Ectodermal cell (in vitro differentiated cells): ENCODE results near the gene POC1A.
"Not testable (repeated sequence)": the region's sequence is repeated elsewhere in the genome, so short reads cannot be mapped to it uniquely, and the experiment has no call there.

Experiments used
- H3K27ac ChIP-seq: 2 replicates; pipeline ENCODE4 v1.7.0; 2013; ENCODE audit warnings: mild to moderate bottlenecking, low read depth, low read length; ENCODE audit not compliant: insufficient read depth, poor library complexity, severe bottlenecking
- H3K27me3 ChIP-seq: 2 replicates; pipeline ENCODE4 v1.7.0; 2013; ENCODE audit warnings: mild to moderate bottlenecking, low read length; ENCODE audit not compliant: insufficient read depth, control insufficient read depth, poor library complexity, severe bottlenecking
- H3K36me3 ChIP-seq: one replicate; pipeline ENCODE4 v1.7.0; 2013; ENCODE audit warnings: low read length; ENCODE audit not compliant: control insufficient read depth, insufficient read depth
- H3K4me1 ChIP-seq: one replicate; pipeline ENCODE4 v1.7.0; 2013; ENCODE audit warnings: low read length; ENCODE audit not compliant: control insufficient read depth, insufficient read depth
- H3K4me3 ChIP-seq: 2 replicates; pipeline ENCODE4 v1.7.0; 2013; ENCODE audit warnings: low read depth, low read length, control low read depth; ENCODE audit not compliant: insufficient read depth
- H3K9me3 ChIP-seq: 2 replicates; pipeline ENCODE4 v1.7.0; 2013; ENCODE audit warnings: mild to moderate bottlenecking, low read length, moderate library complexity; ENCODE audit not compliant: control insufficient read depth
- WGBS, 2 experiments: methylation state at CpG; one replicate each; pipeline ENCODE4 v1.1.7; 2013; ENCODE audit warnings: missing lambda C conversion rate in 2 of 2; 5-methylcytosine and 5-hydroxymethylcytosine counted together

Gene POC1A

DNA sequence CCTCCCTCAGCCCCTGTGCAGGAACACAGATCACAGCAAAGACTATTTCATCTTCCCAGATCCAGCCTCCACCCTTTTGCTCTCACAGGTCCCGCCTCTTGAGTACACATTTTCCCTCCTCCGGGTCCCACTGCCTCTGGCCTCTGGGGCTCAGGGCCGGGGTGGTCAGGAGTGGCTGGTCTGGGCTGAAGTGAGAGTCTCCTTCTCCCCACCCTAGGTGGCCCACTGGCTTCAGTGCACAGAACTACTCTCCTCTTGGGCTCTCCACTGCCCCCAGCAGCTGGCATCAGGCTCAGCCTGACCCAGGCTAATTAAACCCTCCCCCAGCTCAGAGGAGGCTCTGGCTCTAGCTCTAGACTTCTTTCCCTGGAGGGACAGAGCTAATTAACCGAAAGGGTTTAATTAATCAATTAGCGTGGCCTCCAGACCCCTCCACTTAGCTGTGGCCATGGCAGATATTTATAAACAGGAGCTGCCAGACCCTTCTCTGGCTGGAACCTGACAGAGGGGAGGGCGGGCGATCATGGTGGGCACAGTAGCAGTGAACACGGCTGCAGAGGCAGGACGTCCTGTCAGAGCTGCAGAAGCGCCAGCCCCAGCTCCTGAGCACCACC lies 113.0 kb downstream of the POC1A start:
- H3K27me3 ChIP-seq: no peaks in the 10 kb centered on the region
- no peaks in the 10 kb centered on the region for H3K9me3 ChIP-seq
- H3K4me1 ChIP-seq: peaks cover 27% of the 10 kb centered on the region
- no peaks in the 10 kb centered on the region for H3K36me3 ChIP-seq
- WGBS, 2 experiments: 81 to 82% methylated on average over 10 of the region's 10 CpGs
- H3K4me3 ChIP-seq: no peak overlapping the region
- H3K27ac ChIP-seq: no peak overlapping the region

DNA sequence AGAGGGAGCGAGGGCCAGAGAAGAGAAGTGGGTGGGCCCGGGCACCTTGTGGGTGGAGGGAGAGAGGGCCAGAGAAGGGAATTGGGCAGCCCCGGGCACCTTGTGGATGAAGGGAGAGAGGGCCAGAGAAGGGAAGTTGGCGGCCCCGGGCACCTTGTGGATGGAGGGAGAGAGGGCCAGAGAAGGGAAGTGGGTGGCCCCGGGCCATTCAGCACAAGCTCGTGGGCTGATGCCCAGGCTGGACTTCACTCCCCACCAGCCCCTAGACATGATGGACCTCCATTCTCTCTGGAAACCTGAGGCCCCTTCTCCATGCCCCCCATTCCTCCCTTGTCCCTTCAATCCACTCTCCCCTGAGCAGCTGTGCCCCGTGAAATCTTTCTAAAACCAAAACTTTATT lies 113.6 kb downstream of the POC1A start:
- Histone ChIP-seq H3K27me3 (no peaks in the 10 kb centered on the region), H3K9me3 (no peaks in the 10 kb centered on the region), H3K4me1 (peaks cover 20% of the 10 kb centered on the region), H3K27ac (no peak overlapping the region), H3K36me3 (no peaks in the 10 kb centered on the region), H3K4me3 (no peak overlapping the region)
- 92 to 96% methylated on average over 8 of the region's 8 CpGs for WGBS, 2 experiments

DNA sequence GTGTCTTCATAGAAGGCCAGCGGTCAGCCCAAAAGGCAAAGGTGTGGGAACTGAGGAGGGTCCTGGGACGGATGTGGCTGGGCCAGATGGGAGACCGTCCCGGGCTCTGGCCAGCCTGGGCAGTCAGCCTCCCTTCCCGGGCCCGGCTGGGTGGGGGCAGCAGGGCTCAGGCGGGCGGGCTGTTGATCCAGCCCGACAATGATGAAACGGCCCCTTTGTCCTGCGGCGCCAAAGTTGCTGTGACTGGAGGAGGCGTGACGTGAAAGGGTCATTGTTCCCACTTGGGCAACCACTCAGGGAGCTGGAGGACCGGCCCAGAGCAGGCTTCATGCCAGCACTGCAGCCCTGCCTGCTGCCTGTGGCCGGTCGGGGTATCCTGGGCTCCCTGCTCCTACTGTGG lies 114.4 kb downstream of the POC1A start:
- peak overlapping the region; percentile 67 for H3K27ac ChIP-seq
- WGBS, 2 experiments: 70 to 71% methylated on average over 17 of the region's 17 CpGs
- H3K27me3 ChIP-seq: no peaks in the 10 kb centered on the region
- no peaks in the 10 kb centered on the region for H3K36me3 ChIP-seq
- peaks cover 14% of the 10 kb centered on the region for H3K4me1 ChIP-seq
- H3K9me3 ChIP-seq: no peaks in the 10 kb centered on the region
- no peak overlapping the region for H3K4me3 ChIP-seq

DNA sequence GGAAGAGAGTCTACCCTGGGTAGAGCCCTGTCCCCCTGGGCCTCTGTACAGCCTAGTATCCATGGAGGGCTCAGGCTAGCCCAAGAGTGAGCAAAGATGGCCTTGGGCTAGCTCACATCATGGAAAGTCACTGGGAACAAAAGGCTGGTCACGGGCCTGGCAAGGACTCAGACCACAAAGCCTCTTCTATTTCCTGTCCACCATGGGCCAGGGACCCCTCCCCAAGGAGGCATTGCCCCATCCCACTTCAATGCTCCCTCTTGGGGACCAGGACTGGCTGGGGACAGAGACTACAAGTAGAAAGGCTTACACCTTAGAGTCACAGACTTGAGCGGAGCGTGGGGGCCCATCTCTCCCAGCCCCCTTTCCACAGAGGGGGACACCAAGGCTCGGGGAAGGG lies 114.8 kb downstream of the POC1A start:
- Histone ChIP-seq H3K36me3 (no peaks in the 10 kb centered on the region), H3K4me1 (peaks cover 14% of the 10 kb centered on the region), H3K27me3 (no peaks in the 10 kb centered on the region), H3K27ac (peak overlapping the region; percentile 67), H3K4me3 (no peak overlapping the region), H3K9me3 (no peaks in the 10 kb centered on the region)
- 92 to 94% methylated on average over 4 of the region's 4 CpGs for WGBS, 2 experiments

DNA sequence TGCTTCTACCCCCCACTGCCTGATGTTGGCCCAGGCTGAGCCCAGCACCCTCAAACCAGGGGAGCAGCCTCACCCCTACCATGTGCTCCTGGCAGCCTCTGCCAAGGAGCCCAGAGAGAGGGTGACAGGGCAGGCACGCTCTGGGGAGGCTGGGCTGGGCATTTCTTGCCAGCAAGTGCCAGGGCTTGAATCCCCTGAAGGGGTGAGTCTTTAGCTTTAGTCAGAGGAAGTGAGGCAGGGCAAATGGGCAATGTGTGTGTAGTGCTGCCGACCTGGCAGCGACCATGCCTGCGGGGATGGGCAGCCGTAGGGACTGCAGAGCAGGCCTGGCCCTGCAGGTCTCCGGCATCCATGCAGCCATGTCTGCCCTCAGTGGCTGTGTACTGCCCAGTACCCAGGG lies 116.0 kb downstream of the POC1A start:
- H3K27ac ChIP-seq: no peak overlapping the region
- H3K27me3 ChIP-seq: no peaks in the 10 kb centered on the region
- H3K4me1 ChIP-seq: peaks cover 16% of the 10 kb centered on the region
- no peaks in the 10 kb centered on the region for H3K36me3 ChIP-seq
- H3K9me3 ChIP-seq: no peaks in the 10 kb centered on the region
- H3K4me3 ChIP-seq: no peak overlapping the region
- 96% methylated on average over 6 of the region's 6 CpGs for WGBS, 2 experiments

DNA sequence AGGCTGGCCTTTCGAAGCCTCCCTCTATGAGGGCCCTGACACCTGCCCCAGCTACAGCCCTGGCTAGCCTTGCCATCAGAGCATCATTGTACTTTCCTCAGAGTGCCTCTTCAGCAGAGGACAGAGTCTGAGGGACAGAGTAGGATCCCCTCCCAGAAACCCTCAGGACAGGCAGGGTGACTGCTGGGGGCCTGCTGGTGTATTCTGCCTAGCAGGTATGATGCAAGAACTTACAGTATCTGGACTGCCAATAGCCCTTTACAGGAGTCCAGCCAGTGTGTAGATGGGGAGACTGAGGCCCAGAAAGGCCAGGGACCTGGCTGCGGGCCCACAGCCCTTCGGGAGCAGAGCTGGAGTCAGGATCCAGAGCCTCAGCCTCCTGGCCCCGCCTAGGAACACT lies 116.9 kb downstream of the POC1A start:
- peaks cover 26% of the 10 kb centered on the region for H3K4me1 ChIP-seq
- H3K27me3 ChIP-seq: no peaks in the 10 kb centered on the region
- no peaks in the 10 kb centered on the region for H3K9me3 ChIP-seq
- no peak overlapping the region for H3K4me3 ChIP-seq
- H3K27ac ChIP-seq: no peak overlapping the region
- WGBS, 2 experiments: 90 to 93% methylated on average over 4 of the region's 4 CpGs
- no peaks in the 10 kb centered on the region for H3K36me3 ChIP-seq

DNA sequence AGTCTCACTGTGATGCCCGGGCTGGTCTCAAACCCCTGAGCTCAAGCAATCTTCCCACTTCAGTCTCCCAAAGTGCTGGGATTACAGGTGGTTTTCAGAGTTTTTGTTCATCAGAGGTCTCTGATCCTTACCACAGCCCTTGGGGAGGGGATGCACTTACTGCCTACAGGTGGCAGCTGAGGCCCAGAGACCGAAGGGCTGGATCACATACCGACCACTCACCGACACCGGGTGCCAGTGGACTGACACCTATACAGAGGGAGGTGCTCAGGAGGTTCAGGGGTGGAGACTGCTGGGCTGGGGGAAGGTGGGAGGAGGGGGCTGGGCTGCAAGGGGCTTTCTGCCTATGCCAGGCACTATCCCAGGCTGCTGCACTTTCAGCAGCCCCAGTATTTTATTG lies 117.4 kb downstream of the POC1A start:
- Histone ChIP-seq H3K27me3 (no peaks in the 10 kb centered on the region), H3K9me3 (no peaks in the 10 kb centered on the region), H3K4me1 (peaks cover 30% of the 10 kb centered on the region), H3K36me3 (no peaks in the 10 kb centered on the region), H3K4me3 (no peak overlapping the region), H3K27ac (no peak overlapping the region)
- 21 to 36% methylated on average over 5 of the region's 5 CpGs for WGBS, 2 experiments

DNA sequence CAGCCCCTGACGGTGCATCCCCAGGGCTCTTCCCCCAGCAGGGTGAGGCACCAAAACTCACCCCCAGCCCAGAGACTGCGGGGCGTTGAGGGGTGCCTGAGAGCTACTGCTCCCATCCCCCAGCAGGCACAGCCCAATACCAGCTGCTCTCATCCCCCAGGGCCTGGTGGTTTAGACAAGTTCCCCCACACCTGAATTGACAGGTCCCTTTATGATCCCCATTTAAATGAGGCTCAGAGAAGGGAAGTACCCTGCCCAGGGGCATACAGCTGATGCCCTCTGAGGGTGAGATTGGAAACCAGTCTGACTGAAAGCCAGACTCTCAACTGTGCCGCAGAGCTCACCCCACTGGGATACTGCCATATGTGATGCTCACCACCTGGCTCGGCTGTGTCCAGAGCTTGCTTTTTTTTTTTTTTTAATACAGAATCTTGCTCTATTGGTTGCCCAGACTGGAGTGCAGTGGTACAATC lies 118.0 kb downstream of the POC1A start:
- H3K9me3 ChIP-seq: no peaks in the 10 kb centered on the region
- WGBS, 2 experiments: 88 to 90% methylated on average over 5 of the region's 5 CpGs
- peaks cover 34% of the 10 kb centered on the region for H3K4me1 ChIP-seq
- H3K36me3 ChIP-seq: no peaks in the 10 kb centered on the region
- H3K4me3 ChIP-seq: no peak overlapping the region
- H3K27ac ChIP-seq: no peak overlapping the region
- H3K27me3 ChIP-seq: no peaks in the 10 kb centered on the region

DNA sequence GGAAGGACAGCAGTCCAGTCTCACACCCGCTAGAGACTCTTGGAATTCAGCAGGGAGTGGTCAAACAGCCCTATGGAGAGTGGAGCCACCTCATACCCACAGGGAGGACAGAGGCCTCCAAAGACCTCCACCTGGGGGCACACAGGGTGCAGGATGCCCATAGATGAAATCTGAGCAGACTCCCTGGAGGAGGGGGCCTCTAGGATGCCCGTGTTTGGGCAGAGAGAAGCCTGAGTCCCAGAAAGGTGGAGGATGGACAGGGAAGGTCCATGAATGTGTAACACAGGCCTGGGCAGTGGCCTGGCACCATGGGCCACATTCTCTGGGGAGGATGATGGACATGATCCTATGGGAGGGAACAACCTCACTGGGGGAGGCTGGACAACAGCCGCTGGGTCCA lies 119.6 kb downstream of the POC1A start:
- peaks cover 23% of the 10 kb centered on the region for H3K4me1 ChIP-seq
- H3K9me3 ChIP-seq: no peaks in the 10 kb centered on the region
- no peak overlapping the region for H3K4me3 ChIP-seq
- 88 to 91% methylated on average over 3 of the region's 3 CpGs for WGBS, 2 experiments
- no peaks in the 10 kb centered on the region for H3K27me3 ChIP-seq
- H3K27ac ChIP-seq: no peak overlapping the region
- no peaks in the 10 kb centered on the region for H3K36me3 ChIP-seq

DNA sequence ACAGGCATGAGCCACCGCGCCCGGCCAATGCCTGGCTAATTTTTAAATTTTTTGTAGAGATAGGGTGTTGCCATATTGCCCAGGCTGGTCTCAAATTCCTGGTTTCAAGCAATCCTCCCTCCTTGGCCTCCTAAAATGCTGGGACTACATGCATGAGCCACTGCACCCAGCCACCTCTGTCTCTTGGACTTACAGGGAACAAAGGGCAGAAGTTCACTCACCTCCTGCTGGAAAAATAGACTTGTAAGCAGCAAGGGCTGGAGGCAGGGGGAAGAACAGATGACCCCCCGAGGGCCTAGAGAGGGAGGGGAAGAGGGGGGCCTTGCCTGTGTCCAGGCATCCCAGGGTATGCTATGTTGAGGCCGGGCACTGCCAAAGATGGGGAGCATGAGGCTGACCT lies 120.0 kb downstream of the POC1A start:
- H3K4me1 ChIP-seq: peaks cover 20% of the 10 kb centered on the region
- H3K9me3 ChIP-seq: no peaks in the 10 kb centered on the region
- no peak overlapping the region for H3K27ac ChIP-seq
- H3K27me3 ChIP-seq: no peaks in the 10 kb centered on the region
- no peak overlapping the region for H3K4me3 ChIP-seq
- WGBS, 2 experiments: 86 to 89% methylated on average over 5 of the region's 5 CpGs
- H3K36me3 ChIP-seq: no peaks in the 10 kb centered on the region

DNA sequence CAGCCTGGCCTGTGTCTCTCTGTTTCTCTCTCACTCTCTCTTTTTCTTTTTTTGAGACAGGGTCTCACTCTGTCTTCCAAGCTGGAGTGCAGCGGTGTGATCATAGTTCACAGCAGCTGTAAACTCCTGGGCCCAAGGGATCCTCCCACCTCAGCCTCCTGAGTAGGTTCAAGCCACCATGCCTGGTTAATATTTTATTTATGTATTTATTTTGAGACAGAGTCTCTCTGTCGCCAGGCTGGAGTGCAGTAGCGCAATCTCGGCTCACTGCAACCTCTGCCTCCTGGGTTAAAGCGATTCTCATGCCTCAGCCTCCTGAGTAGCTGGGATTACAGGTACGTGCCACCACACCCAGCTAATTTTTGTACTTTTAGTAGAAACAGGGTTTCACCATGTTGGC lies 120.5 kb downstream of the POC1A start:
- peaks cover 20% of the 10 kb centered on the region for H3K4me1 ChIP-seq
- H3K9me3 ChIP-seq, H3K36me3 ChIP-seq, H3K27ac ChIP-seq, H3K27me3 ChIP-seq, H3K4me3 ChIP-seq: not testable (repeated sequence)
- WGBS, 2 experiments: 95% methylated on average over 6 of the region's 6 CpGs
